Umbilical cord (tissue), 2 donors: ENCODE measurements around the gene TTK. TPM values are rescaled to one million over a fixed set of nuclear protein-coding genes. Genes with fewer than 3 reads are reported as not detected.
A peak's percentile ranks its signal among the peaks of the same experiment; 100 is the strongest.

Experiments
- DNase-seq: peaks from one replicate; pipeline ENCODE4 v3.0.0-alpha.2; 2015; ENCODE audit warnings: low spot score
- total RNA-seq: library from RNA; depleted of rRNA; stranded (reverse); fragments of >200 nt; gene quantifications from one replicate; pipeline ENCODE4 v1.2.3, GENCODE V29; 2014; ENCODE audit warnings: low replicate concordance; ENCODE audit not compliant: insufficient read depth

TTK gene
- 7.0 TPM for total RNA-seq

GRCh38 chr6:80004173-80005072 lies at the start of gene TTK:
TSS of gene TTK (plus strand) at chr6:80004649. CDS start at chr6:80005844, 1,195 bp downstream.
- DNase-seq, result peak; percentile 98

GRCh38 chr6:79954849-79955248 lies 49.6 kb upstream of the TTK start:
- DNase-seq, result no peak

GRCh38 chr6:79964607-79965081 lies 39.8 kb upstream of the TTK start:
- no peak for DNase-seq

- no peak for DNase-seq
Observed at GRCh38 chr6:79967178-79967577, 37.3 kb upstream of the TTK start.

- DNase-seq, result no peak
Observed at GRCh38 chr6:79969784-79970183, 34.7 kb upstream of the TTK start.

- no peak for DNase-seq
Observed at GRCh38 chr6:79971193-79971592, 33.3 kb upstream of the TTK start.

- no peak for DNase-seq
Observed at GRCh38 chr6:79981652-79982051, 22.8 kb upstream of the TTK start.

GRCh38 chr6:79984261-79984660 lies 20.2 kb upstream of the TTK start:
- no peak for DNase-seq

- DNase-seq, result no peak
Observed at GRCh38 chr6:79985128-79985527, 19.3 kb upstream of the TTK start.

GRCh38 chr6:79989641-79990040 lies 14.8 kb upstream of the TTK start:
- no peak for DNase-seq

GRCh38 chr6:79993012-79993910 lies 11.2 kb upstream of the TTK start:
- no peak for DNase-seq

- DNase-seq, result no peak
Observed at GRCh38 chr6:79993911-79994309, 10.5 kb upstream of the TTK start.

GRCh38 chr6:79997728-79998127 lies 6.7 kb upstream of the TTK start:
- no peak for DNase-seq

- DNase-seq, result no peak
Observed at GRCh38 chr6:80001337-80001736, 3.1 kb upstream of the TTK start.

- no peak for DNase-seq
Observed at GRCh38 chr6:80003826-80004172, 650 bp upstream of the TTK start.

GRCh38 chr6:80005406-80005805 lies 957 bp downstream of the TTK start:
- DNase-seq, result no peak

GRCh38 chr6:80006541-80006940 lies 2.1 kb downstream of the TTK start:
- DNase-seq, result no peak

GRCh38 chr6:80009531-80009930 lies 5.1 kb downstream of the TTK start:
- no peak for DNase-seq

- DNase-seq, result no peak
Observed at GRCh38 chr6:80010288-80010687, 5.8 kb downstream of the TTK start.

GRCh38 chr6:80015839-80016435 lies 11.5 kb downstream of the TTK start:
- DNase-seq, result no peak

GRCh38 chr6:80020381-80021120 lies 16.1 kb downstream of the TTK start:
- DNase-seq, result no peak
